TTC549 (cell line): ENCODE data around the gene NOTUM.

ENCODE experiments used
- FAIRE-seq: peaks from 2 replicates; lab custom pipeline; 2012; peaks lifted over from hg19 to GRCh38; lab: Jason Lieb, UNC

Gene NOTUM

DNA sequence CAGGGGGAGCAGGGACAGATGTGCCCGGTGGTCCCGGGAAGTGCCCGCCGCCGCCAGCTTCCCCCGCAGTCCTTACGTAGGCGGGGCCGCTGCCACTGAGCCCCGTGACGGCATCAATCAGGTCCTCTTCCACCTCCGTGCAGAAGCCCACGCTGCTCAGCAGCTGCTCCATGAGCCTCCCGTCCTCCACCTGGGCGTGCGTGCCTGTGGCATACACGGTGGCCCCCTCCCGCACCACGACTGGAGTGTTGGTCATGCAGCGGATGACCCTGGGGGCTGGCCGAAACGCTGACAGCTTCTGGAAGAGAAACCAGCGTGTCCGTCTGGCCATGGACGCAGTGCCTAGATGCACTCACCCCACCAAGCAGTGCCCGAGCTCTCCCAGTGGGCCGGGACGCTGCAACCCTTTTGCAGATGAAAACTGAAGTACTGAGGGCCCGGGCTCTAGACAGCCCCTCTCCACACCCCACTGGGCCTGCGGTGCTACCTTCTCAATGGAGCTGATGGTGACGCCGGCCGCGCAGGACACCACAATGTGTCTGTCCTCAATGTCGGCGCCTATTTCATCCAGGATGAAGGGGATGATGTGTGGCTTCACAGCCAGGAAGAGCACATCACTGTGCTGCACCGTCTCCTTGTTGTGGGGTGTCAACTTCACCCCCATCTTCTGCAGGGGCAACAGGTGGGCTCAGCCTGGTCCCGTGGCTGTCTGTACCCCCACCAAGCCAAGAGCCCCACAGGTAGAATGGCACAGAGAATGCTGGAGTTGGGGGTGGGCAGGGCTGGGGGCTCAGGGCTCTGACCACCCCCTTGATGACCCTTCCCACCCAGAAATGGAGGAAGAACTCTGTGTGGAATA lies 25.9 kb downstream of the NOTUM start:
- no peak for FAIRE-seq

DNA sequence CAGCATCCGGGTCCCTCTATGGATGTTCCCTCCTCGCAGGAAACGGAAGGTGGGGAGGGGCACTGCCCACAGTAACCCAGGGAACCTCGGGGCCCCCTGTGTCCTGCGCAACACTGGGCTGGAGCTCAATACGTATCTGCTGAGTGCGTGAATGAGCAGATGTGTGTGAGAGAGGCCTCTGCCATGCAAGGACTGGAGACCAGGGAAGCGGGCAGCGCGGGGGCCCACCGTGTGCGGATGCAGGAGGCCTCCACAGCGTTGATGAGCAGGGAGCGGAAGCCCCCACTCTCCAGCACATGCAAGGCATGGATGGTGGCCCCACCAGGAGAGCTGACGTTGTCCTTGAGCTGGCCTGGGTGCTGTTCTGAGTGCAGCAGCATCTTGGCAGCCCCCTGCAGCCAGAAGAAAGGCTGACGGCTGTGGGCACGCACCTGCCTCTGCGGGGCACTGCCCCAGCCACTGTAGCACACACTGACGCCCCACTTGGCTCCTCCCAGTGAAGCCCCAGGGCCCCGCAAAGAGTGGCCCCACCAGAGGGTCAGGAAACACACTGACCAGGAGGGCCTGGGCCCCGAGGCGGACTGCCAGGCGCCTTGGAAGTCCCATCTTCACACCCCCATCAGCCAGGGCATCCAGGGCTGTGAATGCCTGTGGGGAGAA lies 26.8 kb downstream of the NOTUM start:
- no peak for FAIRE-seq

GRCh38 chr17:81933178-81933699 lies 27.7 kb downstream of the NOTUM start:
- FAIRE-seq: no peak

GRCh38 chr17:81932333-81932983 lies 28.5 kb downstream of the NOTUM start:
- FAIRE-seq: no peak

- no peak for FAIRE-seq
Observed at GRCh38 chr17:81931557-81932332, 29.2 kb downstream of the NOTUM start.

GRCh38 chr17:81931189-81931556 lies 29.8 kb downstream of the NOTUM start:
- no peak for FAIRE-seq

DNA sequence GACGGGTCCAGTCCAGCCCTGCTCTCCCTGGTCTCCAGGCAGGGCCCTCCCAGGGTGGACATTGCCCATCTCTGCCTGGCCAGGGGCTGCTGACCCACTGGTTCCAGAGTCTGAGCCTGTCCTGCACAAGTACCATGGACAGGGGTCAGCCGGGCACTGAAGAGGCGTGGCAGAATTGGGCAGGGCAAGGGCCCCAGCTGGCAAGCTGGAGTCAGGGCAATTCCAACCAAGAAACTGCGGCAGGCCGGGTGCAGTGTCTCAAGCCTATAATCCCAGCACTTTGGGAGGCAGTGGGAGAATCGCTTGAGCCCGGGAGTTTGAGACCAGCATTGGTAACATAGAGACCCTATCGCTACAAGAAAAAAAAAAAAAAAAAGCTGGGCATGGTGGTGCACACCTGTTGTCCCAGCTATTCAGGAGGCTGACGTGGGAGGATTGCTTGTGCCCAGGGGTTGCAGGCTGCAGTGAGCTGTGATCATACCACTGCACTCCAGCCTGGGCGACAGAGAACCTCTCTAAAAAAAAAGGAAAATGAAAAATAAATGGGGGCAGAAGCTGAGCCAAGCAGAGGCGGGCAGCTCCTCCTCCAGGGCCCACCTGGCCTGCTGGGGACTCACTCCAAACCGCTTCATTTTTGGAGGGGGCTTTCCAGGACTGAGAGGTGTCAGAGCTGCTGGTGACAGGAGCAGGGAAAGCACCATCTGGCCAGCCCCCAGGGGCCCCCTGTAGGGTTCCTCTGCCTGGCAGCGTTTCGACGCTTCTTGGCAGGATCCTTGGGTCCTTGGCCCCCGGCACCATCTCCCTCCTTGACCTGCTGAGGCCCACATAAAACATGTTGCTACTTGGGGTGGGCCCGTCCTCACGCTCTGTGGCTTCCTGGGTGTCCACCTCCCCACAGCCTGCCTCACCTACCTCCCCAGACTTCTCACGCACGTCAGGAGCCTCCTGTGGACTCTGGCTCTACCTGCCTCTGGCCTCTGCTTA lies 30.6 kb downstream of the NOTUM start:
- FAIRE-seq: no peak

DNA sequence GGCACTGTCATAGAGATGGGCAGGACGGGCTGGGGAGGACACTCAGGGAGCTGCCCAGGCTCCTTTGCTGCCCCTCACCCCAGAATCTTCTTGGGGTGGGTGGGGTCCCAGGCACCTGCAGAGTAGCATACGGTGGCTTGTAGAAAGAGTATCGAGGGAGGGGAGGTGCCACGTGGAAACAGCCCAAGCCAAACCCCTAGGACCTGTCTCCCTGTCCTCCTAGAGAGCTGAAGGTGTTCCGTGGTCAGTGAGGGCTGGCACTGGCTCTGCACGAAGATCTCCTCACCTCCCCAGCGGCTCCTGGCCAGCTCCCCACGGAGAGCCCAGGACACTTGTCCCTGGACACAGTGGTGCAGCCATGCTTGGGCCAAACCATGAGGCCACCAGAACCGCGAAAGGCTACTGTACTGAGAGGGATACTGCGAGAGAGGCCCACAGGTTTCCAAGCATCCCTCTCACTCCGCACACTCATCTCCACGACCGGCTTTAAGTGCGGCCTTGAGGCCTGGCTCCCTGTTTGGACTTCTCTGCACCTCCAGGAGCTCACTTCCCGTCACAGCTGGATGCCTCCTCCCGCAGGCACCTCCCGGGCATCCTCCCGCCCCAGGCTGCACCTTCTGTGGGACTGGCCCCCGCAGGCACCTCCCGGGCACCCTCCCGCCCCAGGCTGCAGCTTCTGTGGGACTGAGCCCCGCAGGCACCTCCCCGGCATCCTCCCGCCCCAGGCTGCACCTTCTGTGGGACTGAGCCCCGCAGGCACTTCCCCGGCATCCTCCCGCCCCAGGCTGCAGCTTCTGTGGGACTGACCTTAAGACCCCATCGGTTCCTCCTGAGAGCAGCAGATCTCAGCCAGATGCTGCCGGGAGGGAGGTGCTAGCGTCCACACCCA lies 31.5 kb downstream of the NOTUM start:
- no peak for FAIRE-seq

GRCh38 chr17:81928544-81929252 lies 32.3 kb downstream of the NOTUM start:
- no peak for FAIRE-seq

DNA sequence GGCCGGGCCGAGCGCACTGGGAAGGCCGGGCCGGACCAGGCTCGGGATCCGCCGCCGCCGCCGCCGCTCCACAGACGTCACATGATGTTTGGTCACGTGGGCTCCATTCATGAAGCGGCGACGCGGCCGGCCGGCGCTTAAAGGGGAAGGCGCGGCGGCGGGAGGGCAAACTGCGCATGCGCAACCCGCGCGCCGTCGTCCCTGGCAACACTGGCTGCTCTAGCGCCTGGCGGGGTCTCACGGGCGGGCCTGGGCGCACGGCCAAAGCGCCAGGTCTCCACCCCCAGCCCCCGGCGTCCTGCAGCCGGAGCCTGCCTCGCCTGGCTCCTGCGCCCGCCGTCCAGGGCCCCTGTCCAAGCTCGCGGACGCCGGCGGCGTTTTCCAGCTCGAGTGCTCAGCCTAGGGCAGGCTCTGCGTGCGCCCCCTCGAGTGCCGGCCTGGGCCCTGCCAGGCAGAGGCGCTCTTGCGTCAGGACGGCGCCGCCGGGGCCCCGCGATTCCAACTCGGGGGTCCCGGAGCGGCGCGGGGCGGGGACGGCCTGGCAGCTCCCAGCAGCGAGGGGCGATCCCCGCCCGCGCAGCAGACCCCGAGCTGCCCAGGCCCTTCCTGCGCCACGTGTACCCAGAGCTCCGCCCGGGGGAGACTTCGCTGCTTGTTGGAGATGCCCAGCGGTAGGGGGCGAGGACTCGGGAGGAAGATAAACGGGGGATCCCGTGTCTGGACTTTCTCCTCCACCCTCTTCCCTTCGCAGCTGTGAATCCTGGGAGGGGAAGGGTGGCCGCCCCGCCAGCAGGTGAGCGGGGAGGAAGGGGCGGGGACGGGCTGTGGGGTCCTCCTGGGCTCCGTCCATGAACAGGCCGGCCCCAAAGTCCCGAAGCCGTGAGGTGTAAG lies 33.1 kb downstream of the NOTUM start, which contains the start of gene MAFG:
Gene MAFG (minus strand): TSS at position 83 of the 891 bp plus-strand sequence. CDS start 4,550 bp downstream, outside the sequence.
- no peak for FAIRE-seq

DNA sequence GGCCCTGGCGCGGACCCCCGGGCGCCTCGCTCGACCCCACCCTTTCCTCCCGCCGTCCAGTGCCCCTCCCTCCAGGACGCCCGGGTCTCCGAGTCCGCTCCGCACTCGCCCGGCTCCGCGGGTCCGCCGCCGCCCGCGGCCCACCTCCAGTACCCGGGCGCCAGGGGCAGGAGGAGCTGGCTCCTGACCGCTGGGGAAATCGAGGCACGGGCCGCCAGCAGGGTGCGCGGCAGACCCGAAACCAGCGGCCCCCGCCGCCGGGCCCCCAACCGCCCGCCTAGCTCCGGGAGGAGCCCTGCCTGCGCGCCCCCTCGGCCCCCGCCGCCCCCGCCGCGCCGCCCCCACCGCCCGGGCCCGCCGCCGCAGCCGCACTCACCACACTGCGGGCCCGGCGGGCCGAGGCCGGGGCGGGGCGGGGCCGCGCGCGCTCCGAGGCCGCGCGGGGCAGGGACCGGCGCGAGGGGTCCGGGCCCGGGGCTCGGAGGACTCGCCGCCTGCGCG lies 33.8 kb downstream of the NOTUM start:
- no peak for FAIRE-seq

DNA sequence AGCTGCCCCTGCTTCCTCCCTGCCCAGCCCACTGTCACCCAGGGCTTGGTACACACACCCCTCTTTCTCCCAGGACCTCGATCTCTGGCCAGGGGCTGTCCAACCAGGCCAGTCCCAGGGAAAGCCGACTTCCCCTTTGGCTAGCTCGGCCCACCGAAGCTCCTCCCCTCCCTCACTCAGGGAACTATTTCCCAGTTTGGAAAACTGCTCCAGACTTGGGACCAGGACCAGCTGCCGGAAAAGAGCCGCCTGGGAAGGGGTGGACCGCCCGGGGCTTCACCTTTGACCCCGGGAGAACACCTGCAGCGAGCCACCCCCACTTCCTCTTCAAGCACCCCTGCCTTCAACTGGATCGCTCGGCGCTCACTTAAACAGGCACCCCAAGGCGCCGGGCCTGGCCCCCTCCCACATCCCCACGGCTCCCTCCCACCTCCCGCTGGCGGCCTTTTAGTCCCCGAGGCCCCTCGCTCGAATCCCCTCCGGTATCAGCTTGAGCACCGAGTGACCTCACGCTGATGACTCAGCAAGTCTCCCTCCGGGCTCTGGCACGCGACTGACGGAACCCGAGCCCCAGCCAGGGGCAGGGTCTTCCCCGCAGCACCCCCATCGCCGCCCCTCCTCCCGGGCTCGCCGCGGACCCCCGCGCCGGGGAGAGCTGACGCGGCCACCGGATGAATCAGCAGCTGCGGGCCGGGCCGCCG lies 34.4 kb downstream of the NOTUM start:
- FAIRE-seq: no peak

DNA sequence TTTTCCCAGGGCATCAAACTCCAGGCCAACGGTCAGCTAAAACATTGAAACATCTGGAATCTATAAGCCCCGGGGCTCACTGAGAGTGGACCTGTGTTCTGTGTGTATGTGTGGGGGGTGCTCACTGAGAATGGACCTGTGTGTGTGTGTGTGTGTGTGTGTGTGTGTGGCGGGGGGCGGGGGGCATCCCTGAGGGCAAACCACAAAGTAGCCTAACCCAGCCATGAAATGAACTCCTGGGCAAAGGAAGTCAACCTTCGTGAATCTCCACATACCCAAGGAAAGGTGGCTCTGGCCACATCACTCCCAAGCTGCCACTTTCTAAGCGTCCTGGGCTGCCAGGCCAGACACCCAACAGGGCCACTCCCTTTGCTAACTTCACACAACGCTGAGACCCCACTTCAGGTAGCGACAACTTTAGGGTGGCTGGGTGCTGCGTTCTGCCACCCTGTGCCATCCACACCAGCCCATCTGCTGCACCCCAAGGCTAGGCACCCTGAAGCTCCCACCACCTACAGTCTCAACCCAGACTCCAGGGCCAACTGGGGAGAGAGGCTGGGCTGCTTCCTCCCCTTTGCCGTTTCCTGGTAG lies 35.0 kb downstream of the NOTUM start:
- no peak for FAIRE-seq

GRCh38 chr17:81924557-81925532 lies 36.1 kb downstream of the NOTUM start:
- FAIRE-seq: no peak
